Stimulated activated CD4-positive, alpha-beta T cell treated with anti-CD3 and anti-CD28 coated beads, TNF-alpha, amount 100 ng/mL, for 1 hour (primary cell): ENCODE results near the gene KRT83.
A peak's percentile ranks its signal among the peaks of the same experiment; 100 is the strongest.
"Not testable (repeated sequence)": the region's sequence is repeated elsewhere in the genome, so short reads cannot be mapped to it uniquely, and the experiment has no call there.

ENCODE experiments used
- DNase-seq, 3 donors: peaks; one replicate each; pipeline ENCODE4 v3.0.0-alpha.2; 2020; ENCODE audit warnings: low read depth in 3 of 3, low spot score in 1 of 3

KRT83 gene

GRCh38 chr12:52310622-52311284 is 10.4 kb downstream of the KRT83 start:
- no peak for DNase-seq

- DNase-seq, result no peak
Observed at GRCh38 chr12:52308806-52309425, 12.3 kb downstream of the KRT83 start.

- peak in 1 of 3 donors; percentile 10 for DNase-seq
Observed at GRCh38 chr12:52307836-52308805, 13.1 kb downstream of the KRT83 start.

GRCh38 chr12:52306731-52307130 is 14.5 kb downstream of the KRT83 start:
- no peak for DNase-seq

- DNase-seq, result no peak
Observed at GRCh38 chr12:52305921-52306705, 15.1 kb downstream of the KRT83 start.

- not testable (repeated sequence) for DNase-seq
Observed at GRCh38 chr12:52304941-52305411, 16.2 kb downstream of the KRT83 start.

- DNase-seq, result not testable (repeated sequence)
Observed at GRCh38 chr12:52302242-52302914, 18.8 kb downstream of the KRT83 start.

GRCh38 chr12:52301721-52302120 is 19.5 kb downstream of the KRT83 start:
- DNase-seq, result not testable (repeated sequence)

- no peak for DNase-seq
Observed at GRCh38 chr12:52300796-52301691, 20.2 kb downstream of the KRT83 start.

- DNase-seq, result no peak
Observed at GRCh38 chr12:52298677-52299190, 22.5 kb downstream of the KRT83 start.

GRCh38 chr12:52296572-52297215 is 24.5 kb downstream of the KRT83 start:
- DNase-seq, result no peak

GRCh38 chr12:52295663-52296062 is 25.5 kb downstream of the KRT83 start:
- DNase-seq, result no peak

- DNase-seq, result no peak
Observed at GRCh38 chr12:52294803-52295202, 26.4 kb downstream of the KRT83 start.

- no peak for DNase-seq
Observed at GRCh38 chr12:52293926-52294325, 27.3 kb downstream of the KRT83 start.

- DNase-seq, result no peak
Observed at GRCh38 chr12:52291267-52291935, 29.8 kb downstream of the KRT83 start, which contains the start of gene KRT81. TSS of gene KRT81 (minus strand) at chr12:52291534. CDS start at chr12:52291465, 69 bp downstream.

- not testable (repeated sequence) for DNase-seq
Observed at GRCh38 chr12:52290483-52291134, 30.6 kb downstream of the KRT83 start.
